Measurements from ENCODE around the gene RTN4RL1.

The RTN4RL1 gene

GRCh38 chr17:2018716-2019510 lies 6.2 kb downstream of the RTN4RL1 start:
- H3K4me2 ChIP-seq (ENCODE audit: low read length), result no peak overlapping the region
- H3K4me3 ChIP-seq (ENCODE audit: low read depth, low read length, poor library complexity, severe bottlenecking), result no peak overlapping the region
- no peak for TF ChIP-seq EZH2 (IDR thresholded peaks at IDR 0.05; ENCODE audit: borderline replicate concordance, low read length)
- TF ChIP-seq, protein P1, sequence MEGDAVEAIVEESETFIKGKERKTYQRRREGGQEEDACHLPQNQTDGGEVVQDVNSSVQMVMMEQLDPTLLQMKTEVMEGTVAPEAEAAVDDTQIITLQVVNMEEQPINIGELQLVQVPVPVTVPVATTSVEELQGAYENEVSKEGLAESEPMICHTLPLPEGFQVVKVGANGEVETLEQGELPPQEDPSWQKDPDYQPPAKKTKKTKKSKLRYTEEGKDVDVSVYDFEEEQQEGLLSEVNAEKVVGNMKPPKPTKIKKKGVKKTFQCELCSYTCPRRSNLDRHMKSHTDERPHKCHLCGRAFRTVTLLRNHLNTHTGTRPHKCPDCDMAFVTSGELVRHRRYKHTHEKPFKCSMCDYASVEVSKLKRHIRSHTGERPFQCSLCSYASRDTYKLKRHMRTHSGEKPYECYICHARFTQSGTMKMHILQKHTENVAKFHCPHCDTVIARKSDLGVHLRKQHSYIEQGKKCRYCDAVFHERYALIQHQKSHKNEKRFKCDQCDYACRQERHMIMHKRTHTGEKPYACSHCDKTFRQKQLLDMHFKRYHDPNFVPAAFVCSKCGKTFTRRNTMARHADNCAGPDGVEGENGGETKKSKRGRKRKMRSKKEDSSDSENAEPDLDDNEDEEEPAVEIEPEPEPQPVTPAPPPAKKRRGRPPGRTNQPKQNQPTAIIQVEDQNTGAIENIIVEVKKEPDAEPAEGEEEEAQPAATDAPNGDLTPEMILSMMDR (IDR thresholded peaks at IDR 0.05; ENCODE audit: low read length), result no peak
- H3K9ac ChIP-seq (ENCODE audit: low read length), result no peak overlapping the region
- no peaks in the 10 kb centered on the region for H3K9me3 ChIP-seq (ENCODE audit: low read length)
- no peaks in the 10 kb centered on the region; the same call in 1 of the 2 replicates for H3K36me3 ChIP-seq (ENCODE audit: insufficient read depth, low read length)
- no peak overlapping the region for H3K27ac ChIP-seq (ENCODE audit: low read depth, low read length, poor library complexity, severe bottlenecking)
- H3K79me2 ChIP-seq (ENCODE audit: insufficient read depth, low read length), result no peaks in the 10 kb centered on the region
- no peaks in the 10 kb centered on the region for H3K9me2 ChIP-seq (ENCODE audit: low read depth, low read length)
- no peaks in the 10 kb centered on the region for H3F3A ChIP-seq (ENCODE audit: insufficient read depth, low read length)
- H4K20me1 ChIP-seq (ENCODE audit: insufficient read depth, low read length), result no peaks in the 10 kb centered on the region
- H2AFZ ChIP-seq (ENCODE audit: low read length), result no peak overlapping the region
- peaks cover 3% of the 10 kb centered on the region for H3K4me1 ChIP-seq (ENCODE audit: insufficient read depth, low read length, severe bottlenecking)
- peaks cover 30% of the 10 kb centered on the region for H3K27me3 ChIP-seq (ENCODE audit: insufficient read depth, low read length)

DNA sequence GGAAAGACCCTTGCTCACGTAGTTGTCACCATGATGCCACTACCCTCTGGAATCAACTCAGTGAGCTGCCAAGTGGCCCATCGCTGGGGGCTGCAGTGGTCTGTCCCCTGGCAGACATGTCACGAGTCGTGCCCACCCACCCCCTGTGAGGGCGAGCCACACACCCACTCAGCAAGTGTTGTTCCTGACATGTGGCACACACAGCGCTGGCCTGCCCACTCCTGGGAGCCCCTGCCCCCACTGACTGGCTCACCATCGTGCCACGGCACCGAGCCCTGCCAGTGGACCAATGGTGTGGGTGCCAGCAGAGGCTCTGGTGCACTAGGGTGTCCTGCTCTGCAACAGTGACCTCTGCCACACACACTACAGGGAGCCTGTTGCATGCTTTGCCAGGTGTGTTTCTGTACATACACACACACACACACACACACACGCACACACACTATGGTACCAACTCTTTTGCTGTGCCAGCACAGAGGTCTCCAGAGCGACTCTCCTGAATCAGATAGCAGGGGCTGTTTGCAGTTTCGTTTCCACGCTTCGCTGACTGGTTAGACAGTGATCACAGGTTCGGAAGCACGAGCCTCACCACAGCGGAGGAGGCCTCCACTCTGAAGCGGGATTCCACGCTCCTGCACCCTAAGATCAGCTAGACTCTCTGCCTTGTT lies 7.7 kb downstream of the RTN4RL1 start:
- Histone ChIP-seq H2AFZ (ENCODE audit: low read length) (no peak overlapping the region), H3K9ac (ENCODE audit: low read length) (no peak overlapping the region), H3K4me1 (ENCODE audit: insufficient read depth, low read length, severe bottlenecking) (peaks cover 3% of the 10 kb centered on the region), H3K36me3 (ENCODE audit: insufficient read depth, low read length) (no peaks in the 10 kb centered on the region; the same call in 1 of the 2 replicates), H3K9me2 (ENCODE audit: low read depth, low read length) (no peaks in the 10 kb centered on the region), H3K27ac (ENCODE audit: low read depth, low read length, poor library complexity, severe bottlenecking) (no peak overlapping the region), H3K4me3 (ENCODE audit: low read depth, low read length, poor library complexity, severe bottlenecking) (no peak overlapping the region), H4K20me1 (ENCODE audit: insufficient read depth, low read length) (no peaks in the 10 kb centered on the region), H3K27me3 (ENCODE audit: insufficient read depth, low read length) (peaks cover 36% of the 10 kb centered on the region), H3K4me2 (ENCODE audit: low read length) (no peak overlapping the region), H3K9me3 (ENCODE audit: low read length) (no peaks in the 10 kb centered on the region), H3K79me2 (ENCODE audit: insufficient read depth, low read length) (no peaks in the 10 kb centered on the region), H3F3A (ENCODE audit: insufficient read depth, low read length) (no peaks in the 10 kb centered on the region)
- TF ChIP-seq, protein P1 (IDR thresholded peaks at IDR 0.05; ENCODE audit: low read length), result no peak
- TF ChIP-seq EZH2 (IDR thresholded peaks at IDR 0.05; ENCODE audit: borderline replicate concordance, low read length), result no peak

DNA sequence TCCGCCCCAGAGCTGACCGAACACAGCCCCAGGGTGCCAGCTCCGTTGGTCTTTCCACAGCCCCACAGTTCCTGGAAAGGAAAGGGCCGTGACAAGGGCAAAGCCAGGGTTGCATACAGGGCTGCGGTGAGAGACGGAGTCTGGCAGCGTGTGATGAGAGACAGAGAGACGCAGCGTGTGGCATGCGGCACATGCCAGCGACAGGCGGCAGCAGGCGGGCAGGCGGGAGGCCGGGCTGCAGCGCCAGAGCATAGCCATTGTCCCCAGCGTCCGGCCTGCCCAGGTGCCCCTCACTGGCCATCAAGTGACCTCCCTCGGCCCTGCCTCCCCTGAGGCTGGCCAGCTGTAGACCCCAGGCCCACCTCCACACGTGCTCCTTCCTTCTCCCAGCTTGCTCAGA lies 8.6 kb downstream of the RTN4RL1 start:
- H3K79me2 ChIP-seq (ENCODE audit: insufficient read depth, low read length), result no peaks in the 10 kb centered on the region
- no peak overlapping the region for H3K27ac ChIP-seq (ENCODE audit: low read depth, low read length, poor library complexity, severe bottlenecking)
- H3K36me3 ChIP-seq (ENCODE audit: insufficient read depth, low read length), result no peaks in the 10 kb centered on the region; the same call in 1 of the 2 replicates
- H3K9me3 ChIP-seq (ENCODE audit: low read length), result no peaks in the 10 kb centered on the region
- H3F3A ChIP-seq (ENCODE audit: insufficient read depth, low read length), result no peaks in the 10 kb centered on the region
- H3K4me3 ChIP-seq (ENCODE audit: low read depth, low read length, poor library complexity, severe bottlenecking), result no peak overlapping the region
- TF ChIP-seq, protein P1 (IDR thresholded peaks at IDR 0.05; ENCODE audit: low read length), result no peak
- TF ChIP-seq EZH2 (IDR thresholded peaks at IDR 0.05; ENCODE audit: borderline replicate concordance, low read length), result no peak
- H2AFZ ChIP-seq (ENCODE audit: low read length), result no peak overlapping the region
- no peak overlapping the region for H3K9ac ChIP-seq (ENCODE audit: low read length)
- peaks cover 3% of the 10 kb centered on the region for H3K4me1 ChIP-seq (ENCODE audit: insufficient read depth, low read length, severe bottlenecking)
- H4K20me1 ChIP-seq (ENCODE audit: insufficient read depth, low read length), result no peaks in the 10 kb centered on the region
- H3K9me2 ChIP-seq (ENCODE audit: low read depth, low read length), result no peaks in the 10 kb centered on the region
- H3K4me2 ChIP-seq (ENCODE audit: low read length), result no peak overlapping the region
- H3K27me3 ChIP-seq (ENCODE audit: insufficient read depth, low read length), result peaks cover 36% of the 10 kb centered on the region

Data from OCI-LY1 (cell line).